GM10847 (cell line): Measurements from ENCODE around the gene HP1BP3.

Experiments
- POLR2A ChIP-seq: IDR thresholded peaks from 2 replicates; pipeline ENCODE4 v1.6.1; 2011; ENCODE audit not compliant: insufficient read length; ENCODE audit errors: extremely low read depth

HP1BP3 gene

DNA sequence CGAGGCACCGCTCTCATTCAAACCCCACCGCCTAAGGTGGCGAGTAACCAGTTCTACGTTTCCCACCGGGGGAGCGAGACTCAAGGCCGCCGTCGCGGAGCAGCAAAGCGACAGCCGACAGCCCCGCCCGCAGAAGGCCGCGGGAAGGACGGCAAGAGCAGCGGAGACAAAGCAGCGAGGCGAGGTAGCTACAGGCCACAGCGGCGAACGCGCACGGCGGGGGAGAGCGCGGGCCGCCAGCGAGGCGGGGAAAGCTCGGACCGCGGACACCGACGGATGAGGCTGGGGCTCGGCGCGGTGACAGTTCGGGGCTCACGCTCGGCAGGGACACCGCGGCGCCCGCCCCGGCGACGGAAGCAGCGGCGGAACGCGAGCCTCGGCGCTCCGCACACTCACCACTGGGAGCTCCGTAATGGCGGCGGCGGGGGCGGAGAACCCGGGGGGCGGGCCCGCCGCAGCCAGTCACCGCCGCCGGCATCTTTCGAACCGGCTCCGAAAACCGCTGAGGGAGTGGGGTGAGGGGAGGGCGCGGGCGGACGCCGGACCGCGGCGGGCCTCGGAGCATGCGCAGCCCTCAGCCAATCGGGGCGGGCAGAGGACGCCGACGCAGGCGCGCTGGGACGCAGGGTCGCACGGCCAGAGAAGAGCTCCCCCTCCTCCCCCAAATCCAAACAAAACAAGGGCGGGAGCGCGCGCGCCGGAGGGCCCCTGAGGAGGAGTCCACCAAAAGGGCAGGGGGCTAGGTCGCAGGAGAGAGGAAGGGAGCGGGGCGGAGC, 666 bp downstream of the HP1BP3 start:
- TF ChIP-seq POLR2A = peak; percentile 80

DNA sequence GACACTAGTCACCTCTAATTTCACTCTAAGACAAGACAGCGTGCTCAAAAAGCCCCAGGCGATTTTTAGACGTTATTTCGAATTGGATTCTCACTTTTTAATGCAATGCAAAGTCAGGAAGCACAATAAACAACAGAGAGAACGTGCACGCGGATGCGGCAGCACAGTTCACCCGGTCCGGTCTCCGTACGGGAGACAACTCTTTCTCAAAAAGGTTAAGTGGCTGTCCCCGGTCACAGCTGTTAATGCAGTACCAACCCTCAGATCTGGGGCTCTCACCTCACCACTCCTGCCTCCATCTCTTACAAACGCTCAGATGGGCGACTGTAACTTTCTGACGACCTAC, 1.2 kb downstream of the HP1BP3 start:
- TF ChIP-seq POLR2A = no peak

DNA sequence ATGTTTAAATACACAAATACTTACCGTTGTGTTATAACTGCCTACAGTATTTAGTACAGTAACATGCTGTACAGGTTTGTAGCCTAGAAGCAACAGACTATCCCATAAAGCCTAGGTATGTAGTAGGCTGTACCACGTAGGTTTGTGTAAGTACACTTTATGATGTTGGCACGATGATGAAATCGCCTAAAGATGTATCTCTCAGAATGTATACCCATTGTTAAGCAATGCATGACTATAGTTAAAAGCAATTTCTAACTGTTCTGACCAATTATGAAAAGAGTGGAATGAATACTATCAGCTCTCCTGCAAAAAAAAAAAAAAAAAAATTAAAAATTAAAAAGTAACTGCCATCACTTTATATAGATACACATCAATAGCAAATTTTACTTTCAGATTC, 11.4 kb downstream of the HP1BP3 start:
- TF ChIP-seq POLR2A = no peak

DNA sequence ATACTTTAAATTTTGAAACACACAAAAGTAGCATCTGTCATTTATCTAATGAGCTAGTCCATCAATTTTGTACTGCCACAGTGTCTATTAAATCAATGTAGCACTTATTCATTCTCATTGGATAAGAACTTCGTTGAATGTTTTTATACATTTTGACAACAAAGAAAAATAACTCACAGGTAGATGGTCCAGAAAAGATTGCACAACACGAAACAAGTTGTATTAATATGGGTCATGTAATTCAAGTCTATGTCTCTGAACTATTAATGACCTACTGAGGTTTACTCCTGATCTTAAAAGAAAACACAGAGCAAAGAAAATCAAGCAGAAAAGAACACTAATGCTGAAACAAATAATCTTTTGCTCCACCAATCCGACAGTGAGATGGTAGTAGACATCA, 15.3 kb downstream of the HP1BP3 start:
- TF ChIP-seq POLR2A = no peak

DNA sequence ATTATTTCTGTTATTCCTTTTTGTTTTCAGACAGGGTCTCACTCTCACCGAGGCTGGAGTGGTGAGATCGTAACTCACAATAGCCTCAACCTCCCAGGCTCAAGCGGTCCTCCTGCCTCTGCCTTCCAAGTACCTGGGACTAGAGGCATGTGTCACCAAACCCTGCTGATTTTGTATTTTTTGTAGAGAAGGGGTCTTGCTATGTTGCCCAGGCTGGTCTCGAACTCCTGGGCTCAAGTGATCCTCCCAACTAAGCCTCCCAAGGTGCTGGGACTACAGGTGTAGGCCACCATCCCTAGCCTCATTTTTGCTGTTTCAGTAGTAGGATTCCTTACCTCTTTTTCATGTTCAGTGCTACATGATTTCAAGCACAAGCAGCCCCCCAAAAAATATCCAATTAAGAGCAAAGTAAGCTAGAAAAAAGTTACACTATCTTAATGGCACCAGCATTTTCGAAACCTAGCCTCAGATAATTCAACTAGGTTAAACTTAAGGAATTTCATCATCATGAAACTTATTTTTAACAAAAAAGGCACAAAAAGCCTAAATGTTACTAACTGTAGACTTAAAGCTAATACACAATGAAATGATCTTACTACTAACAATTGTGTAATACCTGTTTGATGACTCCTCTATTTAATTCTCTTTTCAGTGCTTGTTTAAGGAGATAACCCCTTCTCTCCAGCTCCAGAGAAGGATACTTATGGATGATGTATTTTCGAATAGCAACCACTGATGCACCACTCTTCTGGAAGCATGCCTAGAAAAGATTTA, 16.6 kb downstream of the HP1BP3 start:
- TF ChIP-seq POLR2A = no peak

DNA sequence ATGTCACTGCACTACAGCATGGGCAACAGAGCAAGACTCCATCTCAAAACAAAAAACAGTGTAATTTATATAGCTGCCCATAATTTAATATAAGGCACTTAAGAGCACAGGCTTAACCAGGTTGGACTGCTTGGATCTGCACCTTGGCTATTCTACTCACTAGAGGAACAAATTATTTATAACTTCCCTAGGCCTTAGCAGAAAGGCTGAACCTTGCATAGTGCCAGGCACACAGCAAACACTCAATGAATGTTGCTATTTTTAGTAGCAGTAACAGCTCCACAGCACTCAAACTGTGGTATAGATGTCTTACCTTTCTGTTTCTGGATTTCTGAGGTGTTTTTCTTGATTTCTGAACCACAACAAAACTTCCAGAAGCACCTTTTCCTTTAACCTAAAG, 19.8 kb downstream of the HP1BP3 start:
- no peak for TF ChIP-seq POLR2A

DNA sequence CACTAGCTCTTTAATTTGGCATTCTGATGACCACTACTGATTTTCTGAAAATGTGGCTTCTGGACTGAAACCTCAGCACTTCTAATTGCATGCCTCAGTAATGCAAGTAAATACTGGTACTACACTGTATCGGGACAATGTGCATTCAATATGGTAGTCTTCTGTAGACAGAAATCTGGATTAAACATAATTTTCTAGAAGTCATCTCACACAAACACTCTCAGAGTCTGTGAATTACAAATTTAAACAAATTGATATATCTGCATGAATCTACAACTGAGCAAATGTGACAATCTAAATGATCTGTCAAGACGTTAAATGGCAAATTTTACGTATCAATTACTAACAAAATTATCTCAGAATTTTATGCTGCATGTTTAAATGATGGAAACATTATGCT, 23.7 kb downstream of the HP1BP3 start:
- no peak for TF ChIP-seq POLR2A

DNA sequence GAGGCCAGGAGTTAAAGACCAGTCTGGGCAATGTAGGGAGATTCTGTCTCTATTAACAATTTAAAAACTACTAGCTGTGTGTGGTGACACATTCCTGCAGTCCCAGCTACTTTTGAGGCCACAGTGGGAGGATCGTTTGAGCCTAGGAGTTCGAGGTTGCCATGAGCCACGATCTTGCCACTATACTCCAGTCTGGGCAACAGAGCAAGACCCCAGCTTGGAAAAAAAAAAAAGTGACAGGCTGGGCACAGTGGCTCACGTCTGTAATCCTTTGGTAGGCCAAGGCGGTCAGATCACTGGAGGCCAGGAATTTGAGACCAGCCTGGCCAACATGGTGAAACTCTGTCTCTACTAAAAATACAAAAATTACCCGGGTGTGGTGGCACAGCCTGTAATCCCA, 26.8 kb downstream of the HP1BP3 start:
- no peak for TF ChIP-seq POLR2A

DNA sequence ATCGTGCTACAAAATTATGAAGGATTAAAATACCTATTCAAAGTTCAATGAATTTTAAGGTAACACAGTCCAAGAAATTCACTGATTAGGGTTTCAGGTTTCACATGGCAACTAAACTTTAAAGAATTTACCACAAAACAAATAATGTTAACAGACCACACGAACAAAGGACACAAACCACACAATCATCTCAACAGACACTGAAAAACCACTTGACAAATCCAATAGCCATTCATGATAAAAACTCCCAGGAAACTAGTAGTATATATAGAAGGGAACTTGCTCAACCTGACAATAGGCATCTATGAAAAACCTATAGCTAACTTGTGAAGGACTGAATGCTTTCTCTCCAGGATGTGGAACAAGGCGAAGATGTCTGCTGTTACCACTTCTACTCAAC, 33.5 kb downstream of the HP1BP3 start:
- TF ChIP-seq POLR2A = no peak

DNA sequence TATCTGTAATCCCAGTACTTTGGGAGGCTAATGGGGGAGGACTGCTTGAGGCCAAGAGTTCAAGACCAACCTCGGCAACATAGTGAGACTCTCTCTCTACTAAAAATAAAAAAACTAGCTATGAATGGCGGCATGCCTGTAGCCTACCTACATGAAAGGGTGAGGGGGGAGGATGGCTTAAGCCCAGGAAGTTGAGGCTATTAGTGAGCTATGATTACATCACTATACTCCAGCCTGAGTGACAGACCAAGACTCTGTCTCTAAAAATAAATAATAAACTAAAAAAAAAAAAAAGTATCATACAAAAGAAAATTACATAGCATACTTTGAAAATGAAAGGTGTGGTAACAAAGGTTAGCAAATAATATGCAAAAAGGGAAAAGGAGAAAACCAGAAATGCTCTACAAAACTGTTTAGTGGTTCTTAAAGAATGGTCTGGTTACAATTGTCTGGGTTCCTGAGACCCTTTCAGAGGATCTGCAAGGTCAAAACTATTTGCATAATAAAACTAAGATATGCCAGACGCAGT, 35.6 kb downstream of the HP1BP3 start:
- no peak for TF ChIP-seq POLR2A

DNA sequence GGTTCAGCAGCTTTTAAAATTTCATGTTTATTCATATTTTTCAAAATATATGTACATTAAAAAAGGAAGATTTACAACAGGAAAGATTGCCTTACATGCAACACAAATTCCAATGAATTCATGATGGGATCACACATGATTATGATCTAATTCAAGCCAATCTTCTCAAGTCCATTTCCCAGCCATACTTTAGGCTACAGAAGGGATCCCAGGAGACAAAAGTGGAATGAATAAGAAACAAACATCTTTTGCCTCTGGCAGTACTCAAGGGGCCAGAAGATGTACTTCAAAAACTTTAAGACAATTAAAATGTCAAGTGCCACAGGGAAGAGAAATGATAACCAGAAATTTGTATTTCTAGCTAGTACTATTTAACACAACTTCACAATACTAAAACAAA, 44.4 kb downstream of the HP1BP3 start:
- no peak for TF ChIP-seq POLR2A

DNA sequence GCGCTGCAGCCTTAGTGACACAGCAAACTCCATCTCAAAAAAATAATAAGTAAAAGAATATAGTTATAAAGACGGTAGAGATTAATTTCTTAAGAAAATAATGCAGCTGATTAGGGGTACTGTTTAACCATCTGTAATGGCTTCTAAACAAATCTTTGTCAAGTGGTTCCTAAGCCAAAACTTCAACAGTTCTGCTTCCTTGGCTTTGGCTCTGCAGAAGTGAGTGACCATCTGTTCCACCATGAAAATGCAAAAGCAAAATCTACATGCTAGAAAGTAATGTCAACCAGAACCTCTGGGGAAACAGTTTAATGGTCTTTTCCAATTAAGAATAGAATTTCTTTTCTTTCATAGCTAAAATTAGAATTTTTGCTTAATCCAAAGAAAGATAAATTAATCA, 46.3 kb downstream of the HP1BP3 start:
- no peak for TF ChIP-seq POLR2A

DNA sequence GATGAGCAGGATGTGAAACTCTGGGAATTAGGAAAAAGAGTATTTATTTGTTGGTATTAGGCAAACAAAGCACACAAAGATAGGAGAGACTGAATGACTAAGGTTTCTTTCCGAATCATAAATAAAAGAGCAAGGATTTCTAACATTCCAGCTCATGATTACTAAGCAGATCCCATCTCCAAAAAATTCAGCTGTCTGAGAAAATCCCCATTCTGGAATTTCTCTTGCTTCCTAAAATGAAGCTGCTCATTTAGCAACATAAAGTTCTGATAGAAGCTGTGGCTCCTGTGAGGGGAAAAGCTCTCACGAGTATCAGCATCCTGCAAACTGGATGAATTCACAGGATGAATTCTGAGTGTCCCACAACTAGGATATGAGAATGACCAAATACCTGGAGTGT, 47.9 kb downstream of the HP1BP3 start:
- TF ChIP-seq POLR2A = no peak

DNA sequence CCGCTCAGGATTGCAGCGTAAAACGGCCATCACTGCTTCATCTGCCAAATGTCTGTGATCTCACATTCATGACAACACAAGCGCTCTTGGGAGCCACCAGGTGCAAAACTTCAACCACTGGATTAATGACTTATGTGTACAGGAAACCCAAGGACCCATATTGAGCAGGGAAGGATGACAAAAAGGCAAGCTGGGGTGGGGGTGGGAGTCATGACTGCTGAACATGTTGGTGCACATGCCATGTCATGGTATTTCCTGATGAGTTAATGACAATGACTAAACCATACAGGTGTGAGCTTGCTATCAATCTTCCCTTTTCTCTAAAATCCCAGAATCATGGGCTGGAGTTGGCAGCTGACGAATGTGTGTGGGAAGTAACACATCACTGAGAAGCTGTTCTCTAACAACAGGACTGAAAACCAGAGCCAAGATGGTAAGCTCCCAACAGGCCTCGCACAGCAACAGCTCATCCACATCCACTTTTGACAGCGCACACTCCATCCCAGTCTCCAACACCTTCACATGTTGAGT, 51.5 kb downstream of the HP1BP3 start:
- TF ChIP-seq POLR2A = no peak

DNA sequence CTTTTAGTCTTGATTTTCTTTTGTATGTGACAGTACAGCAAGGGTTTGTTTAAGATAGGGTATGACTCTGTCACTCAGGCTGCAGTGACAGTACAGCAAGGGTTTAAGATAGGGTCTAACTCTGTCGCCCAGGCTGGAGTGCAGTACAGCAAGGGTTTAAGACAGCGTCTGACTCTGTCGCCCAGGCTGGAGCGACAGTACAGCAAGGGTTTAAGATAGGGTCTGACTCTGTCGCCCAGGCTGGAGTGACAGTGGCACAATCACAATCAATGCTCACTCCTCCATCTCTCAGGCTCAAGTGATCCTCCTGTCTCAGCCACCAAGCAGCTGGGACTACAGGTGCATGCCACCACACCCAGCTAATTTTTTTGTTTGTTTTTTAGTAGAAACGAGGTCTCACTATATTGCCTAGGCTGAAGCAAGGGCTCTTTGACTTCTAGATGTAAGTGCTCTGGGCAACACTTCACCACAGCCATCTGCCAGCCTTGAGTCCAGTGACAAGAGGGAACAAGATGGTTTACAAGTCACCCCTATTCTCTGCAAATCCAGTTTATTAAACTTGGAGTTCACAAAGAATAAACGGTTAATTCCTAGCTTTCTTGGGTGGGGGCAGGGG, 53.6 kb downstream of the HP1BP3 start:
- TF ChIP-seq POLR2A = no peak

DNA sequence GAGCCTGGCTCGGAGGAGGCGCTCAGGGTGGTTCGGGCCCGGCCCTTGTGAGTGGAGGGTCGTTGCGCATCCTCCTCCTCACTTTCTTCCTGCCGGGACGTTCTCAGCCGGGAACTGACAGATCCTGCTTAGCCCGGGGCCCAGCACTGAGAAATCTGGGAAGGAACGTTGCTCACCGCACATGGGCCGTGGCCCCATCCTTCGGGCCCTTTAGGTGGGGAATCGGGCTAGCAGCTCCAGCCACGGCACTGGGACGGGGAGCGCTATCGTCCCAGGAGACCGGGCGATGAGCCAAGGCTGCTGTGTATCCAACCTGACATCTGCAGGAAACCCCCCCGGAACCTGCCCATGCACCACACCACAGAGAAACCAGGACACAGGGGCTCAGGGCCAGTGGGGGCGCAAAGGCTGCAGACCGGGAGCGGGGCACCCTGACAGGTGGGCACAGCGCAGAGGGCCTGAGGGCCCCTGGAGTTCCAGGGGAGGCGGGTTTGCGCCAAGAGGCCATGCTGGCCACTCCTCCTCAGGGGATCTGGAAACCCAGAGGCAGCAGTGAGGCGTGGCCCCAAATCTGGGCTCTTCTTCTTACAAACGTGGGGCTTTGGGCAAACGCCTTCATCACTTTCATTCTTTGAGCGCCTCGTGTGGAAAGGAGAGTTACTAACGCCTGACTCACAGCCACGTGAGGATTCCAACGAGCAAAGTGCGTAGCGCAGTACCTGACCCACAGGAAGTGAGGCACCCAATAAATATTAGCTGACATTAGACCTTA, 54.3 kb downstream of the HP1BP3 start, which contains the start of gene SH2D5:
Gene SH2D5 (minus strand): TSS at position 116 of the 772 bp plus-strand sequence. CDS start 4,659 bp downstream, outside the sequence.
- no peak for TF ChIP-seq POLR2A
